Measurements from ENCODE around the gene GTPBP4. TPM values are rescaled to one million over a fixed set of nuclear protein-coding genes. Genes with fewer than 3 reads are reported as not detected.

The GTPBP4 gene
- total and polyA plus RNA-seq, 2 of the 8 experiments (the other 6 are each of a cell fraction or from before 2014, with no cell fraction given): 16.9 to 98.1 TPM

DNA sequence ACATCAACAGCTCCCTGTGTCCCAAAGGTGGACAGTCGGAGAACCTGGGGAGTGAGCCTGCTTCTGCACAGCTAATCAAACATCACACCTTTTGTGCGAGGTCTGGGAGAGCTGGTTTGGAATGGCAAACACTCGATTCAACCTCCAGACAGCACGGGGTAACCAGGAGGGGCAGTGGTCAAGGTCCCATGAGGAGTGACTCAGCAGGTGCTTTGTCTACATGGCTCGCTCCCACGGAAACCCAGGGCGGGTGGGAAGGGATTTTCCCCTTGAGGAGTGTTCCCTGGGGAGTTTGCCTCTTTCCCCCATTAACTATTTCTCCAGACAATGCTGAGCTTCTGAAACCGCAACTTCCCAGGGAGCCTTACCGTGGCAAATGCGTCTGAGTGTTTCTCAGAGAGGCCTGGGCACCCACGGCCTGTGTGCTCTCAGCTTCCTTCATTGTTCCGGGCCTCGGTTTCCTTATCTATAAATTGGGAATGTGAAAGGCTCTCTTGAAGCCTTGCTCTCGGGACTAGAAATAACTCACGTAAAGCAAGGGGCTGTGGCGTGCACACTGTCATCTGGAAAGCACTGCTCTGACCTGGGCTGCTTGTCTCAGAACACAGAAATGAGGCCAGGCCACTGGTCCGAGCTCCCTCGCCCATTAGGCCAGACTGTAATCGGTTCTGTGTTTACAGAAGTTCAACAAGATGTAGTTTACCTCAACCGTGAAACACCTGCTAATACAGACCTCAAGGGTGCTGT, 14.0 kb upstream of the GTPBP4 start:
- Histone ChIP-seq H3K56ac (replicated peaks; ENCODE audit: insufficient read length, low read depth, low read length) (no peak overlapping the region), H4K91ac (replicated peaks; ENCODE audit: insufficient read length, low read length) (no peak overlapping the region), H4K20me1 (replicated peaks in 1 of 2; ENCODE audit: control insufficient read depth in 1 of 2, insufficient read depth in 2 of 2, low read length in 2 of 2) (no peaks in the 10 kb centered on the region), H3K18ac (ENCODE audit: extremely low read depth, low read length) (no peak overlapping the region), H3K4ac (replicated peaks; ENCODE audit: insufficient read length, low read depth, low read length) (no peak overlapping the region), H2BK15ac (ENCODE audit: low read length) (no peak overlapping the region; the same call in 1 of the 2 replicates), H3K79me2 (ENCODE audit: control insufficient read depth in 1 of 2, insufficient read depth in 2 of 2, low read length in 2 of 2) (no peaks in the 10 kb centered on the region), H3K4me1 (replicated peaks in 1 of 4; ENCODE audit: control insufficient read depth in 3 of 4, insufficient read depth in 4 of 4, low read length in 3 of 4) (peaks cover 0 to 10% (median 3%) of the 10 kb centered on the region in 4 experiments; a peak in 4 of 7 replicates), H2BK120ac (replicated peaks; ENCODE audit: low read depth, low read length) (no peak overlapping the region), H3K27me3 (replicated peaks in 1 of 4; ENCODE audit: control insufficient read depth in 3 of 4, extremely low read depth in 1 of 4, insufficient read depth in 3 of 4, low read length in 3 of 4) (no peaks in the 10 kb centered on the region), H2AFZ (ENCODE audit: low read length) (peak overlapping the region; percentile 17; the same call in 1 of the 2 replicates), H2BK5ac (ENCODE audit: low read depth, low read length) (no peak overlapping the region), H3K27ac (ENCODE audit: low read depth, low read length) (no peak overlapping the region; the same call in 1 of the 2 replicates), H2AK5ac (ENCODE audit: low read depth, low read length) (no peak overlapping the region), H3K4me3 (ENCODE audit: extremely low read depth in 1 of 4, insufficient read depth in 2 of 4, low read depth in 3 of 4, low read length in 4 of 4) (no peak overlapping the region), H3K9ac (replicated peaks in 1 of 4; ENCODE audit: extremely low read depth in 1 of 4, low read depth in 3 of 4, low read length in 3 of 4) (no peak overlapping the region), H4K5ac (ENCODE audit: insufficient read length, low read depth, low read length) (no peak overlapping the region), H2BK12ac (ENCODE audit: low read depth, low read length) (no peak overlapping the region), H2BK20ac (ENCODE audit: low read length) (no peak overlapping the region), H3K23me2 (ENCODE audit: low read depth, low read length) (no peaks in the 10 kb centered on the region), H3K79me1 (ENCODE audit: low read depth, low read length) (no peaks in the 10 kb centered on the region), H3K23ac (ENCODE audit: insufficient read length) (no peak overlapping the region), H3K36me3 (ENCODE audit: control insufficient read depth in 2 of 4, insufficient read depth in 4 of 4, low read length in 3 of 4) (no peaks in the 10 kb centered on the region), H4K8ac (ENCODE audit: extremely low read depth, insufficient read depth, low read length) (no peak overlapping the region), H3K4me2 (ENCODE audit: insufficient read depth in 1 of 2, low read depth in 2 of 2, low read length in 2 of 2) (peak overlapping the region in 1 of 2 experiments; percentile 12; a peak in 1 of 4 replicates), H3K9me3 (ENCODE audit: insufficient read depth in 2 of 2, low read depth in 1 of 2, low read length in 1 of 2) (peaks cover 6 to 9% of the 10 kb centered on the region in 2 experiments), H3K14ac (ENCODE audit: insufficient read length) (no peak overlapping the region)
- DNase-seq (ENCODE audit: low read depth in 1 of 2, low spot score in 2 of 2): no peak
- ChIA-PET CTCF (ENCODE audit: partially characterized antibody) (interaction anchor here (1.3 to 3.6 kb wide), 2 partner anchors 12 kb away, joined by 3 to 16 read pairs; no protein-coding TSS in a partner anchor), POLR2A (ENCODE audit: partially characterized antibody) (interaction anchor here (0.9 to 3.7 kb wide), 6 partner anchors 10 to 82 kb away, joined by 3 to 34 read pairs (median 4); partner anchors contain the start of genes GTPBP4 and WDR37)
- TF ChIP-seq SIX5 (IDR thresholded peaks at IDR 0.05; ENCODE audit: low read depth, low read length): no peak
- TF ChIP-seq TEAD4 (IDR thresholded peaks at IDR 0.05; ENCODE audit: low read depth, low read length): no peak
- no peak for TF ChIP-seq ZNF274 (IDR thresholded peaks at IDR 0.05; ENCODE audit: borderline replicate concordance, extremely low read depth, low read length)
- no peak for TF ChIP-seq MAFK (IDR thresholded peaks at IDR 0.05; ENCODE audit: low read depth, low read length)
- no peak for FAIRE-seq
- 84% methylated on average over 20 of the region's 20 CpGs; no CpG with 5 or more reads in 1 of the 2 experiments for WGBS, 2 experiments (ENCODE audit: extremely low coverage in 1 of 2, insufficient coverage in 1 of 2, insufficient read length in 1 of 2, insufficient replicate concordance in 2 of 2, low coverage in 1 of 2, low lambda C conversion rate in 2 of 2, missing lambda C conversion rate in 1 of 2)

Data from H1 (cell line).